Liver (tissue), 3 donors: ENCODE results near the gene TNRC6B.

Experiments used
- EGR1 ChIP-seq, 2 donors: IDR thresholded peaks; 2 replicates each; pipeline ENCODE4 v1.6.1; 2016 to 2018; ENCODE audit warnings: antibody characterized with exemption in 2 of 2, low read depth in 2 of 2
- FOXA1 ChIP-seq: IDR thresholded peaks from 2 replicates; pipeline ENCODE4 v1.6.1; 2016; ENCODE audit warnings: antibody characterized with exemption
- GABPA ChIP-seq, 2 donors: IDR thresholded peaks in 1 of 2; conservative IDR thresholded peaks in 1 of 2; 2 replicates each; pipeline ENCODE4 v1.6.1; 2016; ENCODE audit warnings: antibody characterized with exemption in 2 of 2, mild to moderate bottlenecking in 1 of 2, moderate library complexity in 1 of 2
- NR2F2 ChIP-seq: IDR thresholded peaks from 2 replicates; pipeline ENCODE4 v1.6.1; 2016; ENCODE audit warnings: antibody characterized with exemption
- TAF1 ChIP-seq: conservative IDR thresholded peaks from 2 replicates; pipeline ENCODE4 v1.6.1; 2016; ENCODE audit warnings: antibody characterized with exemption, mild to moderate bottlenecking
- YY1 ChIP-seq: IDR thresholded peaks from 2 replicates; pipeline ENCODE4 v1.6.1; 2016; ENCODE audit warnings: antibody characterized with exemption, mild to moderate bottlenecking
- TF ChIP-seq, protein P1 (sequence below): fragments of 150-350 bp; IDR thresholded peaks from 2 replicates; pipeline ENCODE4 v1.5.1; 2017; ENCODE audit warnings: improper control_type of control experiment, low read depth, low read length; ENCODE audit not compliant: missing input control
- TF ChIP-seq, protein P2 (sequence below): IDR thresholded peaks from 2 replicates; pipeline ENCODE4 v1.6.1; 2016; ENCODE audit warnings: antibody characterized with exemption
- donor health status: healthy.
- donor health status: healthy.

DNA sequence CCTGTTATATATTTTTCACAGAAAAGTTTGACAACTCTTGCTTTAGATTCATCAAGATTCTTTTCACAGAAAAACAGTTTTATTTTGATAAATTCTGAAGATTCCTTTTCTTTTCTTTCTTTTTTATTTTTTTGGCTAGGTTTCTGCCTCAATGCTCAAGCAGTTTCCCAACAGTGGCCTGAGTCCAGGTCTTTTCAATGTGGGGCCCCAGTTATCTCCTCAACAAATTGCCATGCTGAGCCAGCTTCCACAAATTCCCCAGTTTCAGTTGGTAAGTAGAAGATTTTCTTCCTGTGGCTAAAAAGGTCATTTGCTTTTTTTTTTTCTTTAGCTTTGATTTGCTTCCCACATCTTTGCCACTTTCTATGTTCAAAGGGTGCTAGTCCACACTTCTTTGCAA is 122.6 kb downstream of the TNRC6B start:
- TF ChIP-seq, protein P1, sequence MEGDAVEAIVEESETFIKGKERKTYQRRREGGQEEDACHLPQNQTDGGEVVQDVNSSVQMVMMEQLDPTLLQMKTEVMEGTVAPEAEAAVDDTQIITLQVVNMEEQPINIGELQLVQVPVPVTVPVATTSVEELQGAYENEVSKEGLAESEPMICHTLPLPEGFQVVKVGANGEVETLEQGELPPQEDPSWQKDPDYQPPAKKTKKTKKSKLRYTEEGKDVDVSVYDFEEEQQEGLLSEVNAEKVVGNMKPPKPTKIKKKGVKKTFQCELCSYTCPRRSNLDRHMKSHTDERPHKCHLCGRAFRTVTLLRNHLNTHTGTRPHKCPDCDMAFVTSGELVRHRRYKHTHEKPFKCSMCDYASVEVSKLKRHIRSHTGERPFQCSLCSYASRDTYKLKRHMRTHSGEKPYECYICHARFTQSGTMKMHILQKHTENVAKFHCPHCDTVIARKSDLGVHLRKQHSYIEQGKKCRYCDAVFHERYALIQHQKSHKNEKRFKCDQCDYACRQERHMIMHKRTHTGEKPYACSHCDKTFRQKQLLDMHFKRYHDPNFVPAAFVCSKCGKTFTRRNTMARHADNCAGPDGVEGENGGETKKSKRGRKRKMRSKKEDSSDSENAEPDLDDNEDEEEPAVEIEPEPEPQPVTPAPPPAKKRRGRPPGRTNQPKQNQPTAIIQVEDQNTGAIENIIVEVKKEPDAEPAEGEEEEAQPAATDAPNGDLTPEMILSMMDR, result no peak
- TF ChIP-seq FOXA1 (no peak), GABPA (IDR thresholded peaks at IDR 0.05 in 1 of 2, conservative IDR thresholded peaks at IDR 0.05 in 1 of 2) (no peak), YY1 (no peak), NR2F2 (no peak), TAF1 (no peak), EGR1 (IDR thresholded peaks at IDR 0.05; ENCODE audit: low read depth in 2 of 2) (no peak)
- TF ChIP-seq, protein P2, sequence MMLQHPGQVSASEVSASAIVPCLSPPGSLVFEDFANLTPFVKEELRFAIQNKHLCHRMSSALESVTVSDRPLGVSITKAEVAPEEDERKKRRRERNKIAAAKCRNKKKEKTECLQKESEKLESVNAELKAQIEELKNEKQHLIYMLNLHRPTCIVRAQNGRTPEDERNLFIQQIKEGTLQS, result no peak
